Omental fat pad (tissue), 4 donors: ENCODE results near the gene SLC44A3. TPM values are rescaled to one million over a fixed set of nuclear protein-coding genes. Genes with fewer than 3 reads are reported as not detected.

Source experiments
- ATAC-seq: fragments of 150-250 bp; one replicate; pipeline ENCODE4 v1.9.1; 2016; ENCODE audit warnings: mild to moderate bottlenecking, moderate library complexity; ENCODE audit not compliant: low FRiP score
- DNase-seq: peaks from one replicate; pipeline ENCODE4 v3.0.0-alpha.2; 2019; ENCODE audit warnings: low spot score
- CTCF ChIP-seq, 3 donors: fragments of 450-650 bp; IDR thresholded peaks; one replicate each; pipeline ENCODE4 v1.5.1; 2016 to 2017; ENCODE audit warnings: antibody characterized with exemption in 3 of 3, mild to moderate bottlenecking in 3 of 3, moderate library complexity in 2 of 3
- total RNA-seq, 4 donors: library from RNA; depleted of rRNA; stranded (reverse); fragments of >200 nt; gene quantifications; one replicate each; pipeline ENCODE4 v1.1.0, GENCODE V29; 2016

SLC44A3 gene, protein sequence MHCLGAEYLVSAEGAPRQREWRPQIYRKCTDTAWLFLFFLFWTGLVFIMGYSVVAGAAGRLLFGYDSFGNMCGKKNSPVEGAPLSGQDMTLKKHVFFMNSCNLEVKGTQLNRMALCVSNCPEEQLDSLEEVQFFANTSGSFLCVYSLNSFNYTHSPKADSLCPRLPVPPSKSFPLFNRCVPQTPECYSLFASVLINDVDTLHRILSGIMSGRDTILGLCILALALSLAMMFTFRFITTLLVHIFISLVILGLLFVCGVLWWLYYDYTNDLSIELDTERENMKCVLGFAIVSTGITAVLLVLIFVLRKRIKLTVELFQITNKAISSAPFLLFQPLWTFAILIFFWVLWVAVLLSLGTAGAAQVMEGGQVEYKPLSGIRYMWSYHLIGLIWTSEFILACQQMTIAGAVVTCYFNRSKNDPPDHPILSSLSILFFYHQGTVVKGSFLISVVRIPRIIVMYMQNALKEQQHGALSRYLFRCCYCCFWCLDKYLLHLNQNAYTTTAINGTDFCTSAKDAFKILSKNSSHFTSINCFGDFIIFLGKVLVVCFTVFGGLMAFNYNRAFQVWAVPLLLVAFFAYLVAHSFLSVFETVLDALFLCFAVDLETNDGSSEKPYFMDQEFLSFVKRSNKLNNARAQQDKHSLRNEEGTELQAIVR
- total RNA-seq, result 1 to 10 TPM; 1.3 to 1.9 (median 1.4) TPM

GRCh38 chr1:94819945-94820746 lies at the start of gene SLC44A3:
SLC44A3 (plus strand) TSS chr1:94820357; CDS start chr1:94820452, 95 bp downstream.
- ATAC-seq (peak; percentile 90), DNase-seq (no peak)
- no peak for TF ChIP-seq CTCF (IDR thresholded peaks at IDR 0.05)

DNA sequence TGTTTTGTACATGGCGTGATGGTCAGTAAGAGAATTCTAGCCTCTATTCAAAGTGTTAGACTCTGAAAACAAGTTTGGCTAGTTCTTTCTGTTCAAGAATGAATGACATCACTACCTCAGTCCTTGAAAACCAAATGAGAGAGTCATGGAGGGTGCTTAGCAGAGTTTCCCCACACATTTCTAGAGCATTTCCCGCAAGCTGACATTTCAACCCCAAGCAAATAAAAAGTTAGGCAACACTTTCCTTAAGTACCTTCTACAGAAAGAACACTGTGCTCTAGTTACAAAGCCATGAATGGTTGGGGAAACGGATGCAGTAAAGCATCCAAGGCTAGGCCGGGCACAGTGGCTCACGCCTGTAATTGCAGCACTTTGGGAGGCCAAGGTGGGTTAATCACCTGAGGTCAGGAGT lies 47.9 kb upstream of the SLC44A3 start:
- DNase-seq, result no peak
- ATAC-seq, result no peak
- TF ChIP-seq CTCF (IDR thresholded peaks at IDR 0.05), result no peak

- DNase-seq, result no peak
- no peak for TF ChIP-seq CTCF (IDR thresholded peaks at IDR 0.05)
- ATAC-seq, result no peak
Observed at GRCh38 chr1:94772845-94773244, 47.3 kb upstream of the SLC44A3 start.

DNA sequence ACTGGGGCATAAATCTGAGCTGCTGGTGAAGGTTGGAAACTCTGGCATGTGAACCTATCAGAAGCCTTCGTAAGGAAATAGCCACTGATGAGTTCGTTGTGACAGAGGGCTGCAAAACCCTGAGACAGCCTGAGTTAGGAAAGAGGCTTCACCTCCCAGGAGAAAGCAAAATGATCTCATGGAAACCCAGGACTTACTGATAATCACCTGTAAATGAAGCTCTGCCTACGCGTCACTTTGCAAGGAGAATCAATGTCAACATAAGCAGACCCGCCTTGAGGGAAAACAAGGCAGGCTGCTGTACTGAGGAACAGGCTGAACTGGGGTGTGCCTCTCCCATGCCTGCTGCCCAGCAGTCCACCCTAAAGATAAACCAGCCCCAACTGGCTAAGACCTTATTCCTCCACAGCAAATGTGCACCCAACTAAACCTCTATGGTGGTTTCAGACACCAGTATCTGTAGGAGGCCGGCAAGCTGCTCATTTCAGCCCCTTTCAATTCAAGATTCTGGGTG lies 46.8 kb upstream of the SLC44A3 start:
- DNase-seq (no peak), ATAC-seq (no peak)
- no peak for TF ChIP-seq CTCF (IDR thresholded peaks at IDR 0.05)

DNA sequence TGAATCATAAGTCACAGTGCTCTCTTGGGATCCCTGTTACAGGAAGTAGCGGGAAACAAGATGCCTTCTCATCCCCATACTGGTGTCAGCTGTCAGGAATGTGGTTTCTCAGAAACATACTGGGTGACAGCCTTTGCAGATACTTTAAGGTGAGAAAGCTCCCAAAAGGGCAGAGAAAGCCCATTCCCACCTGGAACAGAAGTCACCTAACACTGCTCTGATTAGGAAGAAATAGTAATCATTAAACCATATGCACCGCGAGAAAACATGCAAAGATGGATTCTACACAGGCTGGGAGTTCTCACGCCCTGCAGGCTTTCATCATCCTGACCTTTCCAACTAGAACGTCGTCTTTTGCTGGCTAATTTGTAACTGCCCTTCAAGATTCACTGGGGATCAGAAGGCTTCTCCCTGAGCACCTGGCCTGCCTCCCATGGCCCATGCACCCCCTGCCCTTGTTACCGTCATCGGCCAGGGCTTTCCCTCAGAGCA lies 46.2 kb upstream of the SLC44A3 start:
- DNase-seq (no peak), ATAC-seq (no peak)
- no peak for TF ChIP-seq CTCF (IDR thresholded peaks at IDR 0.05)

DNA sequence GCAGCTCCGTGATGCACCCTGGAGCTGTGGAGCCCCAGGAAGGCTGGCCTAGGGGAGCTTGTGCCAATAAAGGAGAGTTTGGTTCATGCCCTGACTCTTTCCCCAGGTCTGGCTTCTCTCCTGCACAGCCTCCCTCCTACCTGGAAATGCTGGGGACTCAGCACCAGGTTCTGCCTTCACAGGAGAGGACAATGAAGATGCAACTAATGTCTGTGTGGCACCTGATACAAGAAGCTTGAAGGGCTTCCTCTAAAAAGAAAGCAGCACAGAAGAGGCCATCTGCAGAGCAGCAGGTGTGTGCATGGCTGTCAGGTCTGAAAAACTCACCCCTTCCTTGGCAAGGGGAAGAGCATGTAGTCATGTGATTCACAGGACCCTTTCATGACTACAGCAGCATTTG lies 43.7 kb upstream of the SLC44A3 start:
- ATAC-seq, result no peak
- no peak for TF ChIP-seq CTCF (IDR thresholded peaks at IDR 0.05)
- no peak for DNase-seq
